ENCODE data around the gene LCE2A. TPM values are rescaled to one million over a fixed set of nuclear protein-coding genes. Genes with fewer than 3 reads are reported as not detected.

The LCE2A gene
- not detected in 2 replicates for total RNA-seq

GRCh38 chr1:152697701-152698600 is at the start of gene LCE2A:
LCE2A (plus strand) TSS chr1:152698345; CDS start chr1:152698902, 557 bp downstream.

GRCh38 chr1:152663098-152663497 is 35.0 kb upstream of the LCE2A start, which contains the start of gene LCE2D:
LCE2D (plus strand) TSS chr1:152663380; CDS start chr1:152664106, 726 bp downstream.

GRCh38 chr1:152674983-152675382 is 23.2 kb upstream of the LCE2A start, which contains the start of gene LCE2C:
LCE2C (plus strand) TSS chr1:152675279; CDS start chr1:152676016, 737 bp downstream.

GRCh38 chr1:152685823-152686222 is 12.3 kb upstream of the LCE2A start, which contains the start of gene LCE2B:
LCE2B (plus strand) TSS chr1:152686123; CDS start chr1:152686844, 721 bp downstream.

GRCh38 chr1:152707860-152708259 is 9.7 kb downstream of the LCE2A start, which contains the start of gene LCE4A:
LCE4A (plus strand) TSS chr1:152708160; CDS start chr1:152709076, 916 bp downstream.

Other genes with a start within 250 kb of the LCE2A start
- gene LCE5A, start 187.5 kb upstream of the LCE2A start, total RNA-seq = not detected in 2 replicates
- not detected in 2 replicates for gene CRCT1, start 183.9 kb upstream of the LCE2A start, total RNA-seq
- not detected in 2 replicates for gene LCE3E, start 131.6 kb upstream of the LCE2A start, total RNA-seq
- gene LCE3D, start 117.8 kb upstream of the LCE2A start, total RNA-seq = not detected in 2 replicates
- gene LCE3C, start 98.1 kb upstream of the LCE2A start, total RNA-seq = not detected in 2 replicates
- gene LCE3B, start 84.5 kb upstream of the LCE2A start, total RNA-seq = not detected in 2 replicates
- gene LCE3A, start 75.2 kb upstream of the LCE2A start, total RNA-seq = not detected in 2 replicates
- gene LCE2D, start 35.0 kb upstream of the LCE2A start, total RNA-seq = not detected in 2 replicates
- gene LCE2C, start 23.1 kb upstream of the LCE2A start, total RNA-seq = not detected in 2 replicates
- gene LCE2B, start 12.2 kb upstream of the LCE2A start, total RNA-seq = not detected in 2 replicates
- gene LCE4A, start 9.8 kb downstream of the LCE2A start, total RNA-seq = not detected in 2 replicates
- gene KPRP, start 59.7 kb downstream of the LCE2A start, total RNA-seq = not detected in 2 replicates
- gene LCE1F, start 76.8 kb downstream of the LCE2A start, total RNA-seq = not detected in 2 replicates
- not detected in 2 replicates for gene LCE1E, start 87.9 kb downstream of the LCE2A start, total RNA-seq
- not detected in 2 replicates for gene LCE1D, start 98.4 kb downstream of the LCE2A start, total RNA-seq
- gene LCE1C, start 108.3 kb downstream of the LCE2A start, total RNA-seq = not detected in 2 replicates
- not detected in 2 replicates for gene LCE1B, start 113.6 kb downstream of the LCE2A start, total RNA-seq
- not detected in 2 replicates for gene LCE1A, start 129.1 kb downstream of the LCE2A start, total RNA-seq
- gene LCE6A, start 144.5 kb downstream of the LCE2A start, total RNA-seq = not detected in 2 replicates
- gene LCE7A, start 161.7 kb downstream of the LCE2A start, total RNA-seq = not detected in 2 replicates
- not detected in 2 replicates for gene SMCP, start 180.0 kb downstream of the LCE2A start, total RNA-seq
- gene IVL, start 210.2 kb downstream of the LCE2A start, total RNA-seq = not detected in 2 replicates
- gene SPRR5, start 248.9 kb downstream of the LCE2A start, total RNA-seq = not detected in 2 replicates

All from smooth muscle cell of trachea (primary cell).